Naive thymus-derived CD4-positive, alpha-beta T cell (primary cell): ENCODE measurements around the gene BRK1. TPM values are rescaled to one million over a fixed set of nuclear protein-coding genes. Genes with fewer than 3 reads are reported as not detected.
"Not testable (repeated sequence)": the region's sequence is repeated elsewhere in the genome, so short reads cannot be mapped to it uniquely, and the experiment has no call there.

Experiments used
- ATAC-seq: fragments of 150-1000 bp; cut with Tn5 transposase; 2 replicates; pipeline ENCODE4 v1.10.0; 2021; ENCODE audit warnings: mild to moderate bottlenecking, moderate library complexity
- CTCF ChIA-PET: fragments of 350-600 bp; sonication (Branson Sonifier 250); formaldehyde crosslinking; loops from one replicate; lab custom pipeline; 2021; ENCODE audit warnings: antibody characterized with exemption; lab: Charles Lee
- POLR2A ChIA-PET: fragments of 350-600 bp; sonication (Branson Sonifier 250); formaldehyde crosslinking; loops from one replicate; lab custom pipeline; 2021; ENCODE audit warnings: antibody characterized with exemption, inconsistent platforms; lab: Charles Lee
- DNase-seq, 9 donors: peaks; one replicate each; pipeline versions ENCODE4 v3.0.0 to v3.0.0-alpha.2; 2020 to 2022; ENCODE audit warnings: mixed read lengths in 1 of 9
- H3K27ac ChIP-seq: one replicate; pipeline ENCODE4 v1.7.0; 2013; ENCODE audit warnings: mild to moderate bottlenecking, low read depth, low read length, moderate library complexity
- H3K27me3 ChIP-seq, 2 donors: one replicate each; pipeline ENCODE4 v1.7.0; 2013; ENCODE audit warnings: low read length in 2 of 2, mild to moderate bottlenecking in 2 of 2, moderate library complexity in 2 of 2; ENCODE audit not compliant: control insufficient read depth in 2 of 2, insufficient read depth in 2 of 2
- H3K36me3 ChIP-seq, 3 experiments: 1 replicate in 2 of 3; 2 replicates in 1 of 3; pipeline ENCODE4 v1.7.0; 2013; ENCODE audit warnings: low read length in 3 of 3, mild to moderate bottlenecking in 3 of 3, moderate library complexity in 1 of 3; ENCODE audit not compliant: insufficient read depth in 3 of 3, control insufficient read depth in 2 of 3
- H3K4me1 ChIP-seq, 2 donors: one replicate each; pipeline ENCODE4 v1.7.0; 2013; ENCODE audit warnings: low read length in 2 of 2, mild to moderate bottlenecking in 2 of 2, moderate library complexity in 1 of 2; ENCODE audit not compliant: control insufficient read depth in 2 of 2, insufficient read depth in 2 of 2
- H3K4me3 ChIP-seq: 2 replicates; pipeline ENCODE4 v1.7.0; 2013; ENCODE audit warnings: mild to moderate bottlenecking, low read length
- H3K9me3 ChIP-seq, 3 experiments: 1 replicate in 2 of 3; 2 replicates in 1 of 3; pipeline ENCODE4 v1.7.0; 2013; ENCODE audit warnings: low read length in 3 of 3; ENCODE audit not compliant: control insufficient read depth in 2 of 3
- H3K27ac Mint-ChIP-seq, 9 donors: one replicate each; pipeline ENCODE4 v1.8.0; 2020 to 2022; ENCODE audit warnings: mixed read lengths in 9 of 9, mild to moderate bottlenecking in 8 of 9, moderate library complexity in 5 of 9, inconsistent platforms in 2 of 9
- H3K27me3 Mint-ChIP-seq, 5 donors: one replicate each; pipeline ENCODE4 v1.8.0; 2021 to 2022; ENCODE audit warnings: mixed read lengths in 5 of 5, mild to moderate bottlenecking in 1 of 5
- H3K36me3 Mint-ChIP-seq, 5 donors: one replicate each; pipeline ENCODE4 v1.8.0; 2020 to 2022; ENCODE audit warnings: mixed read lengths in 5 of 5, mild to moderate bottlenecking in 3 of 5, inconsistent platforms in 1 of 5
- H3K4me1 Mint-ChIP-seq, 7 donors: one replicate each; pipeline ENCODE4 v1.8.0; 2020 to 2022; ENCODE audit warnings: mixed read lengths in 7 of 7, mild to moderate bottlenecking in 3 of 7, inconsistent platforms in 1 of 7
- H3K4me3 Mint-ChIP-seq, 10 donors: one replicate each; pipeline ENCODE4 v1.8.0; 2020 to 2022; ENCODE audit warnings: mild to moderate bottlenecking in 10 of 10, mixed read lengths in 10 of 10, moderate library complexity in 6 of 10, inconsistent platforms in 2 of 10
- H3K9me3 Mint-ChIP-seq, 11 donors: one replicate each; pipeline ENCODE4 v1.8.0; 2020 to 2022; ENCODE audit warnings: mixed read lengths in 11 of 11, mild to moderate bottlenecking in 4 of 11, inconsistent platforms in 1 of 11, moderate library complexity in 1 of 11
- intact Hi-C, 2 donors: fragments of 100-400 bp; cut with micrococcal nuclease; formaldehyde crosslinking; loops; one replicate each; pipeline ENCODE4 v1.15.1; 2023
- polyA plus RNA-seq, 2 donors: library from polyadenylated mRNA; unstranded; fragments of 300-500 nt; fragmentation: Illumina TruSeq; gene quantifications; one replicate each; pipeline ENCODE4 v1.2.3, GENCODE V29; 2021
- total RNA-seq, 6 experiments: library from RNA in 5 of 6; stranded (reverse) in 5 of 6; gene quantifications; 1 replicate in 5 of 6; 2 replicates in 1 of 6; pipeline ENCODE4 v1.2.3 and lab custom pipeline; 2021 to 2026

BRK1 gene
- total and polyA plus RNA-seq, 7 experiments from 2014 or later, result 40.9 to 256 (median 66.9) TPM

DNA sequence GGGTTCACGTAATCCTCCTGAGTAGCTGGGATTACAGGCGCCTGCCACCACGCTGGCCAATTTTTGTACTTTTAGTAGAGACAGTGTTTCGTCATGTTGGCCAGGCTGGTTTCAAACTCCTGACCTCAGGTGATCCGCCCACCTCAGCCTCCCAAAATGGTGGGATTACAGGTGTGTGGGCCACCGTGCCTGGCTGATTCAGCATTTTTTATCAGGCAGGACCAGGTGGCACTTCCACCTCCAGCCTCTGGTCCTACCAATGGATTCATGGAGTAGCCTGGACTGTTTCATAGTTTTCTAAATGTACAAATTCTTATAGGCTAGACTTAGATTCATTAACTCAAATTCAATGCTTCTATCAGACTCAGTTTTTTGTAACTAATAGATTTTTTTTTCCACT, 35.5 kb downstream of the BRK1 start:
- POLR2A ChIA-PET, result no interaction called here
- H3K4me1 Mint-ChIP-seq, result peaks cover 10 to 23% (median 18%) of the 10 kb centered on the region in 7 donors
- intact Hi-C loops, result no loop called here
- peaks cover 0 to 37% (median 18%) of the 10 kb centered on the region in 5 donors for H3K36me3 Mint-ChIP-seq
- no peaks in the 10 kb centered on the region for H3K9me3 Mint-ChIP-seq
- CTCF ChIA-PET, result interaction anchor here (1.5 kb wide), 1 partner anchor 164 kb away, joined by 3 read pairs; the partner anchor contains the start of gene EMC3
- no peaks in the 10 kb centered on the region for H3K4me1 ChIP-seq
- H3K36me3 ChIP-seq, result peaks cover 12 to 56% (median 14%) of the 10 kb centered on the region in 3 experiments
- H3K4me3 Mint-ChIP-seq, result no peak overlapping the region
- ATAC-seq, result no peak
- no peaks in the 10 kb centered on the region for H3K27me3 ChIP-seq
- no peak overlapping the region for H3K27ac ChIP-seq
- no peak overlapping the region for H3K4me3 ChIP-seq
- H3K27ac Mint-ChIP-seq, result peak overlapping the region in 3 of 9 donors; percentile 11 to 49 (median 17)
- no peaks in the 10 kb centered on the region for H3K9me3 ChIP-seq
- H3K27me3 Mint-ChIP-seq, result no peaks in the 10 kb centered on the region
- no peak for DNase-seq

DNA sequence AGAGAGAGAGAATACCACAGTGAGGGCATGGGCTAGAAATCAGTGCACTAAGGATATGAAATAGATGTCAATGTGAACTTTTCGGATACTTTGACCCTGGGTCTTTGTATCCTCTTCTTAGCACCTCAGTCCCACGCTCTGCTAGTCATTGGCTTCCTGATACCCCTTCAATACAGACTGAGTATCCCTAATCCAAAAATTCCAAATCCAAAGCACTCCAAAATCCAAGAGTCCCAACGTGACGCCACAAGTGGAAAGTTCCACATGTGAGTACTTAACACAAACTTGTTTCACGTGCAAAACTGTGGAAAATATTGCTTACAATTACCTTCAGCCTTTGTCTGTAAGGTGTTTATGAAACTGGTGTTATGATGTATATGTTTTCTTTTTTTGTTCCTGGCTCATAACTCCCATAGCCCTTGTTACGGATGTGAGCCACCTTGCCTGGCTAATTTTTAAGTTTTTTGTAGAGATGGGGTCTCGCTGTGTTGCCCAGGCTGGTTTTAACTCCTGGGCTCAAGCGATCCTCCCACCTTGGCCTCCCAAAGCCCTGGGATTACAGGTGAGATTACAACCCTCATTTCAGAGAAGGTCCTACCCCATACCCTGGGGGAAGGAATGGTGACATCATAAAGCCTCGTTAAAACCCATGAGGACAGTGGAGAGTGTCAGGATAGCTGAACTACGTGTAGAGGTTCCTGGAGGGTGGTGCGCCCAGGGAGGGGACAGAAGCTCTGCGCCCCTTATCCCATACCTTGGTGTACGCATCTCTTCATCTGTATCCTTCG, 39.1 kb downstream of the BRK1 start:
- intact Hi-C loops, result no loop called here
- Histone ChIP-seq H3K36me3 (peaks cover 12 to 37% (median 14%) of the 10 kb centered on the region in 3 experiments), H3K27me3 (no peaks in the 10 kb centered on the region), H3K4me1 (no peaks in the 10 kb centered on the region), H3K4me3 (no peak overlapping the region), H3K9me3 (no peaks in the 10 kb centered on the region), H3K27ac (no peak overlapping the region)
- Mint-ChIP-seq H3K9me3 (no peaks in the 10 kb centered on the region), H3K27me3 (no peaks in the 10 kb centered on the region), H3K27ac (peak overlapping the region in 5 of 9 donors; percentile 21 to 76 (median 57)), H3K36me3 (peaks cover 0 to 28% (median 14%) of the 10 kb centered on the region in 5 donors), H3K4me3 (no peak overlapping the region), H3K4me1 (peaks cover 0 to 11% (median 5%) of the 10 kb centered on the region in 7 donors)
- ChIA-PET POLR2A (interaction anchor here (0.9 to 1.3 kb wide), 3 partner anchors 13 to 166 kb away, joined by 3 read pairs; partner anchors contain the start of gene VHL), CTCF (no interaction called here)
- no peak for ATAC-seq
- no peak for DNase-seq

DNA sequence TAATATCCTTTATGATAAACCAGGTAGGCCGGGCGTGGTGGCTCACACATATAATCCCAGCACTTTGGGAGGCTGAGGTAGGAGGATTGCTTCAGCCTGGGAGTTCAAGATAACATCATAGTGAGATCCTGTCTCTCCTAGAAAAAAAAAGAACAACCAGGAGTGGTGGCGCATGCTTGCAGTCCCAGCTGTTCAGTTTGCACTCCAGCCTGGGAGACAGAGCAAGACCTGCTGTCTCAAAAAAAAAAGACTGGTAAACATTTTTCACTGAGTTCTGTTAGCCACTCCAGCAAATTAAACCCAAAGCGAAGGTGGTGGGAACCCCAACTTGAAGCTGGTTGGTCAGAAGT, 39.6 kb downstream of the BRK1 start:
- H3K27me3 ChIP-seq, result no peaks in the 10 kb centered on the region
- no peak for ATAC-seq

DNA sequence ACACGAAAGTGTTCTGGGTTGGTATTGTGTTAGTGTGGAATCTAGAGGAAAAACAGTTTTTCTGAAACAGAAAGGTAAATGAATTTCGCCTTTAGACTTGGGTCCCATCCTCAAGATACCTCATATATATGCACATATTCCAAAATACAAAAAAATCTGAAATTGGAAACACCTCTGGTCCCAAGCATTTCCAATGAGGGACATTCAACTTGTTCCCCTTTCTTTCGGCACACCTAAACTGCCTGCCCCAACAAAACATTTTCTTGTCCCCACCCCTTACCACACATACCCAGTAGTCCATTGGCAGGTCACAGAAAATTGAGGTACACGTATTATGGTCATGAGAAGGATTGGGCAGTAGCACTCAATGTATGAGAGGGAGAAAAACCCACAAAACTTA, 40.2 kb downstream of the BRK1 start:
- no peaks in the 10 kb centered on the region for H3K4me1 ChIP-seq
- H3K27me3 Mint-ChIP-seq, result no peaks in the 10 kb centered on the region
- peak overlapping the region in 3 of 9 donors; percentile 10 to 19 (median 16) for H3K27ac Mint-ChIP-seq

More for the DNA sequence above, 39.6 kb downstream of the BRK1 start:
- Histone ChIP-seq H3K4me1 (no peaks in the 10 kb centered on the region), H3K9me3 (no peaks in the 10 kb centered on the region), H3K27ac (no peak overlapping the region), H3K36me3 (peaks cover 11 to 32% (median 12%) of the 10 kb centered on the region in 3 experiments), H3K4me3 (no peak overlapping the region)
- no peak for DNase-seq
- Mint-ChIP-seq H3K4me1 (peaks cover 0 to 11% (median 0%) of the 10 kb centered on the region in 7 donors), H3K9me3 (no peaks in the 10 kb centered on the region), H3K36me3 (peaks cover 0 to 22% (median 8%) of the 10 kb centered on the region in 5 donors), H3K27me3 (no peaks in the 10 kb centered on the region), H3K27ac (peak overlapping the region in 2 of 9 donors; percentile 21 to 75), H3K4me3 (no peak overlapping the region)
- ChIA-PET POLR2A (interaction anchor here (0.9 to 1.0 kb wide), 2 partner anchors 38 to 165 kb away, joined by 3 read pairs; no protein-coding TSS in a partner anchor), CTCF (no interaction called here)
- intact Hi-C loops, result no loop called here

DNA sequence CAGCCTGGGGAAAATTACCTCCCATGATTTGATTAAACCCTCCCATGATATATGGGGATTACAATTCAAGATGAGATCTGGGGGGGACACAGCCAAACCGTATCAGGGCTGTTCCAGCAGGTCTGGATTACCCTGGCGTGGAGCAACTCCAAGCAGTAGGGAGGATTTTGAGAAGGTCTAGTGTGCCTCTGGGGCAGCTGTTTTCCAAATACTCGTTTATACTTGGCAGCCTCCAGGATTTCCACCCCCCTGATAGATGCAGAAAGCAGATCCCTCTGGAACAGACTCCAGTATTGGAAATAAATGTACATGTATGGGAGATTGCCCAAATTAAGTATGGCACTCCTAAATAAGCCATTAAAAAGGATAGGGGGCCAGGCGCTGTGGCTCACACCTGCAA, 41.6 kb downstream of the BRK1 start:
- H3K36me3 Mint-ChIP-seq, result peaks cover 0 to 19% (median 0%) of the 10 kb centered on the region in 5 donors

More for the DNA sequence above, 40.2 kb downstream of the BRK1 start:
- DNase-seq, result no peak
- peaks cover 0 to 22% (median 7%) of the 10 kb centered on the region in 5 donors for H3K36me3 Mint-ChIP-seq
- H3K27ac ChIP-seq, result no peak overlapping the region
- ChIA-PET CTCF (no interaction called here), POLR2A (interaction anchor here (0.9 kb wide), 1 partner anchor 39 kb away, joined by 3 read pairs; no protein-coding TSS in a partner anchor)
- H3K4me3 Mint-ChIP-seq, result no peak overlapping the region
- no peaks in the 10 kb centered on the region for H3K9me3 Mint-ChIP-seq
- H3K9me3 ChIP-seq, result no peaks in the 10 kb centered on the region
- peaks cover 5 to 26% (median 6%) of the 10 kb centered on the region in 3 experiments for H3K36me3 ChIP-seq
- no peaks in the 10 kb centered on the region for H3K27me3 ChIP-seq
- H3K4me3 ChIP-seq, result no peak overlapping the region
- H3K4me1 Mint-ChIP-seq, result peaks cover 0 to 10% (median 0%) of the 10 kb centered on the region in 7 donors
- no peak for ATAC-seq
- intact Hi-C loops, result no loop called here

DNA sequence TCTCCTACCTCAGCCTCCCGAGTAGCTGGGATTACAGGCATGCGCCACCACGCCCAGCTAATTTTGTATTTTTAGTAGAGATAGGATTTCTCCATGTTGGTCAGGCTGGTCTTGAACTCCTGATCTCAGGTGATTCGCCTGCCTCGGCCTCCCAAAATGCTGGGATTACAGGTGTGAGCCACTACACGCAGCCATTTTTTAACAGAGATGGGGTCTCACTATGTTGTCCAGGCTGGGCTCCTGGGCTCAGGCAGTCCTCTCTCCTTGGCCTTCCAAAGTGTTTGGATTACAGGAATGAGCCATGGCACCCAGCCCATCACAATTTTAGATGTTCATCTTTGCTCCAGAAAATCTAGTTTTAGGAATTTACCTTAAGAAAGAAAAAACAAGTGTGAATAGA, 43.1 kb downstream of the BRK1 start:
- H3K9me3 ChIP-seq, H3K27me3 Mint-ChIP-seq, DNase-seq, intact Hi-C loops, CTCF ChIA-PET, H3K9me3 Mint-ChIP-seq, H3K4me3 ChIP-seq, H3K27me3 ChIP-seq, ATAC-seq, H3K4me1 ChIP-seq, H3K4me3 Mint-ChIP-seq, H3K27ac ChIP-seq, H3K36me3 ChIP-seq: not testable (repeated sequence)
- H3K4me1 Mint-ChIP-seq, result peaks cover 0 to 10% (median 0%) of the 10 kb centered on the region in 7 donors
- POLR2A ChIA-PET, result interaction anchor here (0.6 kb wide), 1 partner anchor 13 kb away, joined by 3 read pairs; no protein-coding TSS in a partner anchor
- peaks cover 0 to 19% (median 0%) of the 10 kb centered on the region in 5 donors for H3K36me3 Mint-ChIP-seq
- peak overlapping the region in 1 of 9 donors; percentile 20 for H3K27ac Mint-ChIP-seq

More for the DNA sequence above, 41.6 kb downstream of the BRK1 start:
- Histone ChIP-seq H3K27ac (no peak overlapping the region), H3K4me3 (no peak overlapping the region), H3K4me1 (no peaks in the 10 kb centered on the region), H3K9me3 (no peaks in the 10 kb centered on the region), H3K27me3 (no peaks in the 10 kb centered on the region), H3K36me3 (peaks cover 0 to 13% (median 0%) of the 10 kb centered on the region in 3 experiments)
- Mint-ChIP-seq H3K27ac (no peak overlapping the region), H3K4me3 (no peak overlapping the region), H3K4me1 (peaks cover 0 to 12% (median 0%) of the 10 kb centered on the region in 7 donors), H3K27me3 (no peaks in the 10 kb centered on the region), H3K9me3 (no peaks in the 10 kb centered on the region)
- ATAC-seq, result no peak
- CTCF ChIA-PET, result no interaction called here
- POLR2A ChIA-PET, result interaction anchor here (0.7 kb wide), 1 partner anchor 14 kb away, joined by 3 read pairs; no protein-coding TSS in a partner anchor
- DNase-seq, result no peak
- intact Hi-C loops, result no loop called here
